Stimulated activated CD4-positive, alpha-beta T cell treated with anti-CD3 and anti-CD28 coated beads, TNF-alpha, amount 100 ng/mL, for 4 hours (primary cell): ENCODE results near the gene LENG1.
A peak's percentile ranks its signal among the peaks of the same experiment; 100 is the strongest.
"Not testable (repeated sequence)": the region's sequence is repeated elsewhere in the genome, so short reads cannot be mapped to it uniquely, and the experiment has no call there.

Source experiments
- DNase-seq, 3 experiments: peaks; one replicate each; pipeline ENCODE4 v3.0.0-alpha.2; 2020; ENCODE audit warnings: low read depth in 3 of 3

The LENG1 gene

GRCh38 chr19:54159352-54160181 lies at the start of gene LENG1:
TSS of gene LENG1 (minus strand) at chr19:54159721. CDS start at chr19:54159695, 26 bp downstream.
- DNase-seq, result peak; percentile 85 to 99 (median 97)

GRCh38 chr19:54208784-54209057 lies 49.2 kb upstream of the LENG1 start:
- DNase-seq, result no peak

GRCh38 chr19:54207983-54208783 lies 48.7 kb upstream of the LENG1 start:
- no peak for DNase-seq

GRCh38 chr19:54207676-54207982 lies 48.1 kb upstream of the LENG1 start:
- no peak for DNase-seq

- not testable (repeated sequence) for DNase-seq
These were observed 47.7 kb upstream of the LENG1 start for GRCh38 chr19:54207193-54207592.

GRCh38 chr19:54206831-54207177 lies 47.3 kb upstream of the LENG1 start:
- DNase-seq, result no peak

GRCh38 chr19:54206030-54206830 lies 46.7 kb upstream of the LENG1 start:
- no peak for DNase-seq

- no peak for DNase-seq
These were observed 45.4 kb upstream of the LENG1 start for GRCh38 chr19:54204767-54205468.

- DNase-seq, result no peak
These were observed 43.7 kb upstream of the LENG1 start for GRCh38 chr19:54203151-54203611.

- DNase-seq, result no peak
These were observed 42.5 kb upstream of the LENG1 start for GRCh38 chr19:54201980-54202379.

- no peak for DNase-seq
These were observed 41.7 kb upstream of the LENG1 start for GRCh38 chr19:54201172-54201701.

- DNase-seq, result no peak
These were observed 39.9 kb upstream of the LENG1 start for GRCh38 chr19:54199401-54199800.

- DNase-seq, result no peak
These were observed 37.6 kb upstream of the LENG1 start for GRCh38 chr19:54197121-54197520.

- DNase-seq, result no peak
These were observed 37.0 kb upstream of the LENG1 start for GRCh38 chr19:54196536-54196935.

GRCh38 chr19:54194463-54194862 lies 34.9 kb upstream of the LENG1 start:
- DNase-seq, result not testable (repeated sequence)

GRCh38 chr19:54193011-54193410 lies 33.5 kb upstream of the LENG1 start:
- DNase-seq, result no peak

- no peak for DNase-seq
These were observed 32.4 kb upstream of the LENG1 start for GRCh38 chr19:54191811-54192453.

- peak in 2 of 3 experiments; percentile 76 to 80 for DNase-seq
These were observed 31.7 kb upstream of the LENG1 start, which contains the start of gene TSEN34 for GRCh38 chr19:54191011-54191810. TSS of gene TSEN34 (plus strand) at chr19:54191308. CDS start at chr19:54191365, 57 bp downstream.

- peak; percentile 99 to 100 (median 100) for DNase-seq
These were observed 31.0 kb upstream of the LENG1 start for GRCh38 chr19:54190503-54191010.
